ENCODE measurements around the gene PIK3CG. TPM values are rescaled to one million over a fixed set of nuclear protein-coding genes. Genes with fewer than 3 reads are reported as not detected.
"Not testable (repeated sequence)": the region's sequence is repeated elsewhere in the genome, so short reads cannot be mapped to it uniquely, and the experiment has no call there.

PIK3CG gene
- total and polyA plus RNA-seq, 7 donors, result 0.92 to 6.4 (median 4.2) TPM

DNA sequence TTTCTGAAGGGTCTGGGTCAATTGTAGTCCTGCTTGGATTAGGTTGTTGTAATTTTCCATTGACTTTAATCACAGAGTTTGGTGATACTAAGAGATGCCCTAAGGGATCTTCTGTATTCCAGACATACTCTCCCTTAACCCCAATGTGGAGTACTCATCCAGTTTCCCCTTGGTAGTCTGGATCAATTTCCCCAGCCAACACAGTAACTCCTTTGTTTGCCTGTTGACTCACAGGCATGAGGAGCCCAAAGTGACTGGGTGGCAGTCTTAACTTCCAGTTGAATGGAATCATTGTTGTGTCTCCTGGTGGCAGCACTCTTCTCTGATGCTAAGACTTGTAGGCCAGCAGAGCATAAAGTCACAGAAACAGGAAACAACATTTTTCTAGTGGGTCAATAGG is 41.5 kb upstream of the PIK3CG start:
- intact Hi-C loops (cut with DNase I), result no loop called here
- Histone ChIP-seq H3K36me3 (no peaks in the 10 kb centered on the region), H3K27me3 (no peaks in the 10 kb centered on the region), H3K27ac (no peak overlapping the region), H3K9me3 (no peaks in the 10 kb centered on the region), H3K4me1 (no peaks in the 10 kb centered on the region), H3K4me3 (no peak overlapping the region)
- DNase-seq, result no peak
- TF ChIP-seq POLR2A (IDR thresholded peaks at IDR 0.05) (no peak), EP300 (IDR thresholded peaks at IDR 0.05) (no peak), POLR2AphosphoS5 (IDR thresholded peaks at IDR 0.05) (no peak)
- TF ChIP-seq, protein P1, sequence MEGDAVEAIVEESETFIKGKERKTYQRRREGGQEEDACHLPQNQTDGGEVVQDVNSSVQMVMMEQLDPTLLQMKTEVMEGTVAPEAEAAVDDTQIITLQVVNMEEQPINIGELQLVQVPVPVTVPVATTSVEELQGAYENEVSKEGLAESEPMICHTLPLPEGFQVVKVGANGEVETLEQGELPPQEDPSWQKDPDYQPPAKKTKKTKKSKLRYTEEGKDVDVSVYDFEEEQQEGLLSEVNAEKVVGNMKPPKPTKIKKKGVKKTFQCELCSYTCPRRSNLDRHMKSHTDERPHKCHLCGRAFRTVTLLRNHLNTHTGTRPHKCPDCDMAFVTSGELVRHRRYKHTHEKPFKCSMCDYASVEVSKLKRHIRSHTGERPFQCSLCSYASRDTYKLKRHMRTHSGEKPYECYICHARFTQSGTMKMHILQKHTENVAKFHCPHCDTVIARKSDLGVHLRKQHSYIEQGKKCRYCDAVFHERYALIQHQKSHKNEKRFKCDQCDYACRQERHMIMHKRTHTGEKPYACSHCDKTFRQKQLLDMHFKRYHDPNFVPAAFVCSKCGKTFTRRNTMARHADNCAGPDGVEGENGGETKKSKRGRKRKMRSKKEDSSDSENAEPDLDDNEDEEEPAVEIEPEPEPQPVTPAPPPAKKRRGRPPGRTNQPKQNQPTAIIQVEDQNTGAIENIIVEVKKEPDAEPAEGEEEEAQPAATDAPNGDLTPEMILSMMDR (IDR thresholded peaks at IDR 0.05), result no peak

DNA sequence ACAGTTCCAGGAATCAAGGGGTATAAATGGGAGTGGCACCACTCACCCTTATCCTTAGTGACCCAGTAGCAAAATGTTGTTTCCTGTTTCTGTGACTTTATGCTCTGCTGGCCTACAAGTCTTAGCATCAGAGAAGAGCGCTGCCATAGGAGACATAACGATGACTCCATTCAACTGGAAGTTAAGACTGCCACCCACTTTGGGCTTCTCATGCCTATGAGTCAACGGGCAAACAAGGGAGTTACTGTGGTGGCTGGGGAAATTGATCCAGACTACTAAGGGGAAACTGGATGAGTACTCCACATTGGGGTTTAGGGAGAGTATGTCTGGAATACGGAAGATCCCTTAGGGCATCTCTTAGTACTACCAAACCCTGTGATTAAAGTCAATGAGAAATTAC is 40.6 kb upstream of the PIK3CG start:
- H3K27me3 ChIP-seq, result no peaks in the 10 kb centered on the region
- DNase-seq, result no peak
- TF ChIP-seq POLR2A (IDR thresholded peaks at IDR 0.05), result no peak
- no peak for TF ChIP-seq EP300 (IDR thresholded peaks at IDR 0.05)
- TF ChIP-seq POLR2AphosphoS5 (IDR thresholded peaks at IDR 0.05), result no peak
- TF ChIP-seq, protein P1 (IDR thresholded peaks at IDR 0.05), result no peak
- no peak overlapping the region for H3K4me3 ChIP-seq
- no peaks in the 10 kb centered on the region for H3K4me1 ChIP-seq
- intact Hi-C loops (cut with DNase I), result no loop called here
- WGBS, 2 donors, result 95 to 97% methylated on average over 4 of the region's 4 CpGs
- H3K36me3 ChIP-seq, result no peaks in the 10 kb centered on the region
- H3K27ac ChIP-seq, result no peak overlapping the region
- H3K9me3 ChIP-seq, result peaks cover 0 to 2% (median 0%) of the 10 kb centered on the region in 4 donors

DNA sequence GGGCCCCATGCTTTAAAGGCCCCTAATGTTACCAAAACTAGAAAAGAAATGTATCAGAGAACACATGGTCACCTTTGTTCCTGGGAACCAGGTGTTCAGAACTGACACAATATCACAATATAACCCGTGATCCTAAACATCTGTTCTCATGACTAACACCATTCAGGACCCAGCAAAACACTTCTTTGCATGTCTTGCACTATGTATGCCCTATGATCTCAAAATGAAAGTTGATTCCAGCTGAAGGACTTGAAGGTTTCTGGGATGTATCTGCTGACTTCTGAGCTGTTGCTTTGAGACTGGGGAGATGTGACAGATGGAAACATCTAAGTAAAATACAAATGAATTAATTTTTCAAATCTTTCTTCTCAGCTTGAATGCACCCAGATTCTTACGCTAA is 37.5 kb upstream of the PIK3CG start:
- WGBS, 2 donors, result 57 to 79% methylated on average over 2 of the region's 2 CpGs
- no peak overlapping the region for H3K27ac ChIP-seq
- no peaks in the 10 kb centered on the region for H3K27me3 ChIP-seq
- no peaks in the 10 kb centered on the region for H3K36me3 ChIP-seq
- peaks cover 0 to 2% (median 0%) of the 10 kb centered on the region in 4 donors for H3K9me3 ChIP-seq
- TF ChIP-seq, protein P1 (IDR thresholded peaks at IDR 0.05), result no peak
- TF ChIP-seq POLR2AphosphoS5 (IDR thresholded peaks at IDR 0.05), result no peak
- no peak for TF ChIP-seq EP300 (IDR thresholded peaks at IDR 0.05)
- no peak for TF ChIP-seq POLR2A (IDR thresholded peaks at IDR 0.05)
- no peak overlapping the region for H3K4me3 ChIP-seq
- H3K4me1 ChIP-seq, result no peaks in the 10 kb centered on the region
- no peak for DNase-seq
- intact Hi-C loops (cut with DNase I), result no loop called here

DNA sequence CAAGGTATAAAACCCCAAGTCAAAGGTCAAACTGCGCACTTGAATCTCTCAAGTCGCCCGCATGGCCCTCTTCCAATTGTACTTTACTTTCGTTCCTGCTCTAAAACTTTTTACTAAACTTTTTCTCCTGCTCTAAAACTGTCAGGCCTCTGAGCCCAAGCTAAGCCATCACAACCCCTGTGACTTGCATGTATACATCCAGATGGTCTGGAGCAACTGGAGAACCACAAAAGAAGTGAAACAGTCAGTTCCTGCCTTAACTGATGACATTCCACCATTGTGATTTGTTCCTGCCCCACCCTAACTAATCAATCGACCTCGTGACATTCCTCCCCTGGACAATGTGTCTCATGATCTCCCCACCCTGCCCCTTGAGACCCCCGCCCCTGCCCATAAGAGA is 35.6 kb upstream of the PIK3CG start:
- Histone ChIP-seq H3K4me3 (no peak overlapping the region), H3K36me3 (no peaks in the 10 kb centered on the region), H3K4me1 (no peaks in the 10 kb centered on the region), H3K27me3 (no peaks in the 10 kb centered on the region), H3K9me3 (peaks cover 0 to 2% (median 0%) of the 10 kb centered on the region in 4 donors), H3K27ac (no peak overlapping the region)
- intact Hi-C loops (cut with DNase I), result no loop called here
- no peak for TF ChIP-seq EP300 (IDR thresholded peaks at IDR 0.05)
- TF ChIP-seq, protein P1 (IDR thresholded peaks at IDR 0.05), result no peak
- no peak for TF ChIP-seq POLR2A (IDR thresholded peaks at IDR 0.05)
- no peak for TF ChIP-seq POLR2AphosphoS5 (IDR thresholded peaks at IDR 0.05)
- no peak for DNase-seq
- WGBS, 2 donors, result 82 to 90% methylated on average over 7 of the region's 7 CpGs

DNA sequence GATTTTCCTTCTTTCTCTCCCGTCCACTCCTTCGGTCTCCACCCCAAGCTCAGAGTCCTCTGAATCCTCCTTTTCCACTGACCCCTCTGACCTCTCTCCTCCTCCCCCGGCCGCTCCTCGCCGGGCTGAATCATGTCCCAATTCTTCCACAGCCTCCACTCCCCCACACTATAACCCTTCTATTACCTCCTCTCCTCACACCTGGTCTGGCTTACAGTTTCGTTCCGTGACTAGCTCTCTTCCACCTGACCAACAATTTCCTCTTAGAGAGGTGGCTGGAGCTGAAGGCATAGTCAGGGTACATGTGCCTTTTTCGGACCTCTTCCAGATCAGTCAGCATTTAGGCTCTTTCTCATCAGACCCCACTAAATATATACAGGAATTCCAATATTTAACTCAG is 34.2 kb upstream of the PIK3CG start:
- H3K4me3 ChIP-seq; H3K27ac ChIP-seq; DNase-seq; H3K36me3 ChIP-seq; H3K4me1 ChIP-seq; H3K27me3 ChIP-seq; H3K9me3 ChIP-seq; intact Hi-C loops (cut with DNase I): not testable (repeated sequence)
- 94% methylated on average over 9 of the region's 9 CpGs for WGBS, 2 donors
